Measurements from ENCODE around the gene NR1I3. TPM values are rescaled to one million over a fixed set of nuclear protein-coding genes. Genes with fewer than 3 reads are reported as not detected.

The NR1I3 gene
- total and polyA plus RNA-seq, 2 of the 13 experiments (the other 11 are each of a cell fraction or from before 2014, with no cell fraction given): 0.62 to 0.95 TPM

DNA sequence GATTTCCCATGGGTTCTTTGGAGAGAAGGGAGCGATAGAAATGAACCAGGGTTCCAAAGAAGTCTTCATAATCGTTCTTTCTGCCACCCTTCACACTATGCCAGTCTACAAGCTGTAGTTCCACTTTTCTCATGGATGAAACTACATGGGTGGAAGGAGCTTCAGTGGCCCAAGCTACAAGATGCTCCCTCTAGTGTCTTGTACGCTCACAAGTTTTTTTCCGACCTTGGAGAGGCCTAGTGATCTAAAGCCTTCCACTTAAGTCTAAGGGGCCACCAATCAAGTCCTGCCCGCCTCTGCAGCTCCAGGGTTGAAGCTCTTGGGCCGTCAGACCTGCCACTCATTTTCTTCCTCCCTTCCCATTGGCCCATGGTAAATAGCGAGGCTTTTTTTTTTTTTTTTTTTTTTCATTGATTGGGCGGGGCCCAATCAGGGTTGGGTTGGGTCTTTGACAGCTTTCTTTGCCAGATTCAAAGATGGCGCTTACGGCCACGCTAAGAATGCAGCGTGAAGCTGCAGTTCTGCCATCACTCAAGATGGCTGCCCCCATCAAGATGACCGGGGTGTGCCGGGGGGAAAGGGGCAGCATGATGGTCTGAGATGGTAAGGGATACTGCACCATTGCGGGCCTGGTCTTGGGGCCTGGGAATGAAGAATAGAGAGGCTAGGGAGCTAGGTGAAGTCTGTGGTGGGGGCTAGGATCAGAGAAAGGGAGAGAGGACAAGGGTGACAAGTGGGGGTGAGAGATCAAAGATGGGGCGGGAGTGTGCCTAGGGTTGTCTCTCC, 12.3 kb downstream of the NR1I3 start, which contains the start of gene TOMM40L (continued):
- TF ChIP-seq REXO4 (CRISPR knock-in tag; IDR thresholded peaks at IDR 0.05; ENCODE audit: borderline replicate concordance): no peak
- no peak for TF ChIP-seq CBX2 (IDR thresholded peaks at IDR 0.05; ENCODE audit: low read depth, low read length)
- TF ChIP-seq CBX2 (CRISPR knock-in tag; IDR thresholded peaks at IDR 0.05; ENCODE audit: low read depth): no peak
- TF ChIP-seq ONECUT2 (CRISPR knock-in tag; IDR thresholded peaks at IDR 0.05): no peak; the same call in 1 of the 2 replicates
- peak; percentile 4 for TF ChIP-seq MED1 (CRISPR knock-in tag; IDR thresholded peaks at IDR 0.05)
- 0 out of 2 replicates have a peak, but pooled peaks have one; percentile 18 for TF ChIP-seq ZNF747 (CRISPR knock-in tag; IDR thresholded peaks at IDR 0.05; ENCODE audit: borderline replicate concordance)
- no peak for TF ChIP-seq NFKBIZ (CRISPR knock-in tag; IDR thresholded peaks at IDR 0.05)
- TF ChIP-seq POGZ (CRISPR knock-in tag; IDR thresholded peaks at IDR 0.05): peak; percentile 57; the same call in 1 of the 2 replicates
- TF ChIP-seq RBM22 (optimal IDR thresholded peaks at IDR 0.05; ENCODE audit: low read length): peak; percentile 65
- no peak for TF ChIP-seq DR1 (CRISPR knock-in tag; IDR thresholded peaks at IDR 0.05)
- TF ChIP-seq ZSCAN22 (CRISPR knock-in tag; IDR thresholded peaks at IDR 0.05): peak; percentile 46; the same call in 1 of the 2 replicates
- no peak for TF ChIP-seq JARID2 (CRISPR knock-in tag; IDR thresholded peaks at IDR 0.05; ENCODE audit: insufficient replicate concordance)
- TF ChIP-seq ZNF619 (CRISPR knock-in tag; IDR thresholded peaks at IDR 0.05): no peak
- TF ChIP-seq NKX3-1 (CRISPR knock-in tag; IDR thresholded peaks at IDR 0.05): no peak
- peak; percentile 34 for TF ChIP-seq ZNF350 (CRISPR knock-in tag; IDR thresholded peaks at IDR 0.05; ENCODE audit: borderline replicate concordance, low read depth)
